ENCODE results near the gene MYCBP2. TPM values are rescaled to one million over a fixed set of nuclear protein-coding genes. Genes with fewer than 3 reads are reported as not detected.
"Not testable (repeated sequence)": the region's sequence is repeated elsewhere in the genome, so short reads cannot be mapped to it uniquely, and the experiment has no call there.

The MYCBP2 gene
- total and polyA plus RNA-seq, 2 experiments from 2014 or later: 23.3 to 63.3 TPM

GRCh38 chr13:77349365-77349764 lies 22.5 kb upstream of the MYCBP2 start:
- H3K79me2 ChIP-seq: no peaks in the 10 kb centered on the region
- H2AFZ ChIP-seq: no peak overlapping the region
- H3K4me3 ChIP-seq: no peak overlapping the region
- H3K4me2 ChIP-seq: no peak overlapping the region
- no peak for DNase-seq (ENCODE audit: low spot score)
- no peak overlapping the region for H3K27ac ChIP-seq
- no peaks in the 10 kb centered on the region for H3K27me3 ChIP-seq
- no peak for TF ChIP-seq EZH2phosphoT487 (IDR thresholded peaks at IDR 0.05; ENCODE audit: low read depth, severe bottlenecking, unreplicated experiment)
- TF ChIP-seq, protein P1, sequence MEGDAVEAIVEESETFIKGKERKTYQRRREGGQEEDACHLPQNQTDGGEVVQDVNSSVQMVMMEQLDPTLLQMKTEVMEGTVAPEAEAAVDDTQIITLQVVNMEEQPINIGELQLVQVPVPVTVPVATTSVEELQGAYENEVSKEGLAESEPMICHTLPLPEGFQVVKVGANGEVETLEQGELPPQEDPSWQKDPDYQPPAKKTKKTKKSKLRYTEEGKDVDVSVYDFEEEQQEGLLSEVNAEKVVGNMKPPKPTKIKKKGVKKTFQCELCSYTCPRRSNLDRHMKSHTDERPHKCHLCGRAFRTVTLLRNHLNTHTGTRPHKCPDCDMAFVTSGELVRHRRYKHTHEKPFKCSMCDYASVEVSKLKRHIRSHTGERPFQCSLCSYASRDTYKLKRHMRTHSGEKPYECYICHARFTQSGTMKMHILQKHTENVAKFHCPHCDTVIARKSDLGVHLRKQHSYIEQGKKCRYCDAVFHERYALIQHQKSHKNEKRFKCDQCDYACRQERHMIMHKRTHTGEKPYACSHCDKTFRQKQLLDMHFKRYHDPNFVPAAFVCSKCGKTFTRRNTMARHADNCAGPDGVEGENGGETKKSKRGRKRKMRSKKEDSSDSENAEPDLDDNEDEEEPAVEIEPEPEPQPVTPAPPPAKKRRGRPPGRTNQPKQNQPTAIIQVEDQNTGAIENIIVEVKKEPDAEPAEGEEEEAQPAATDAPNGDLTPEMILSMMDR (IDR thresholded peaks at IDR 0.05; ENCODE audit: poor library complexity): no peak
- no peak for TF ChIP-seq EZH2 (IDR thresholded peaks at IDR 0.05; ENCODE audit: borderline replicate concordance)
- H3K36me3 ChIP-seq (replicated peaks; ENCODE audit: insufficient read depth, low read depth): no peaks in the 10 kb centered on the region
- no peaks in the 10 kb centered on the region for H4K20me1 ChIP-seq (ENCODE audit: insufficient read depth, poor library complexity, severe bottlenecking)
- H3K9me3 ChIP-seq (ENCODE audit: low read depth): no peaks in the 10 kb centered on the region
- H3K4me1 ChIP-seq (ENCODE audit: insufficient read depth): no peaks in the 10 kb centered on the region
- no peaks in the 10 kb centered on the region for H3K9me2 ChIP-seq (replicated peaks; ENCODE audit: insufficient read depth)
- 87% methylated on average over 1 of the region's 1 CpG for WGBS (ENCODE audit: low lambda C conversion rate, missing lambda C conversion rate)

DNA sequence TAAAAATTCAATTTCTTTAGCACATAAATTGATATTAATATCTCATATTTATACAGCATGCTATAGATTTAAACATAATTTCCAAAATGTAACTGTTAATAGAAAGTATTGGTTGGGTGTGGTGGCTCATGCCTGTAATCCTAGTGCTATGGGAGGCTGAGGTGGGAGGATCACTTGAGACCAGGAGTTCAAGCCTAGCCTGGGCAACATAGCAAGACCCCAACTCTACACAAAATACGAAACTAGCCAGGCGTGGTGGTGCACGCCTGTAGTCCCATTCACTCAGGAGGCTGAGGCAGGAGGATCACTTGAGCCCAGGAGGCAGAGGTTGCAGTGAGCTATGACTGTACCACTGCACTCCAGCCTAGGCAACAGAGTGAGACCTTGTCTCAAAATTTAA lies 20.5 kb upstream of the MYCBP2 start:
- not testable (repeated sequence) for H3K27me3 ChIP-seq; H2AFZ ChIP-seq; DNase-seq (ENCODE audit: low spot score); H4K20me1 ChIP-seq (ENCODE audit: insufficient read depth, poor library complexity, severe bottlenecking); H3K9me3 ChIP-seq (ENCODE audit: low read depth); H3K79me2 ChIP-seq; H3K4me2 ChIP-seq; H3K27ac ChIP-seq; H3K4me3 ChIP-seq; H3K4me1 ChIP-seq (ENCODE audit: insufficient read depth); H3K36me3 ChIP-seq (replicated peaks; ENCODE audit: insufficient read depth, low read depth); H3K9me2 ChIP-seq (replicated peaks; ENCODE audit: insufficient read depth)
- 96% methylated on average over 3 of the region's 3 CpGs for WGBS (ENCODE audit: low lambda C conversion rate, missing lambda C conversion rate)

- H3K4me1 ChIP-seq (ENCODE audit: insufficient read depth): no peaks in the 10 kb centered on the region
- TF ChIP-seq, protein P1 (IDR thresholded peaks at IDR 0.05; ENCODE audit: poor library complexity): no peak
- no peak for TF ChIP-seq EZH2phosphoT487 (IDR thresholded peaks at IDR 0.05; ENCODE audit: low read depth, severe bottlenecking, unreplicated experiment)
- TF ChIP-seq EZH2 (IDR thresholded peaks at IDR 0.05; ENCODE audit: borderline replicate concordance): no peak
- H3K27ac ChIP-seq: no peak overlapping the region
- no peaks in the 10 kb centered on the region for H3K27me3 ChIP-seq
- no peaks in the 10 kb centered on the region for H4K20me1 ChIP-seq (ENCODE audit: insufficient read depth, poor library complexity, severe bottlenecking)
- no peaks in the 10 kb centered on the region for H3K79me2 ChIP-seq
- WGBS (ENCODE audit: low lambda C conversion rate, missing lambda C conversion rate): 85% methylated on average over 2 of the region's 2 CpGs
- no peak overlapping the region for H2AFZ ChIP-seq
- H3K36me3 ChIP-seq (replicated peaks; ENCODE audit: insufficient read depth, low read depth): no peaks in the 10 kb centered on the region
- H3K4me3 ChIP-seq: no peak overlapping the region
- no peak overlapping the region for H3K4me2 ChIP-seq
- no peaks in the 10 kb centered on the region for H3K9me3 ChIP-seq (ENCODE audit: low read depth)
- no peaks in the 10 kb centered on the region for H3K9me2 ChIP-seq (replicated peaks; ENCODE audit: insufficient read depth)
- no peak for DNase-seq (ENCODE audit: low spot score)
Measured at GRCh38 chr13:77345150-77345780, 18.4 kb upstream of the MYCBP2 start.

DNA sequence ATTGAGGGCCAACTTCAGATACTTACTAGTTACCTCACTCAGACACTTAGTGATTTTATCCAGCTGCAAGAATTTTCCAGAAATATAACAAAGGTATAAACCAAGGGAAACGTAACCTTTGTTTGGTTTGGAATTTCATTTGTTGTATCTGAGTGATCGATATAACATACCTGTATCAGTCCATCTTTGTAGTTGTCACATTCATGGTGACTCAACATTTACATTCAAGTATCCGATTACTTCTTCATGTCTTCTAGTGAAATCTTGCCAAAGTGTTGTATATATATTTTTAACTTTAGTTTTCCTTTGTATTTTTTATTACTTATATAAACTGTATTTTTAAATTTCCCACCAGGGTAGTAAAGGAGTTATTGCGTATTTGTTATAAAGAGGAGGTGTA lies 16.9 kb upstream of the MYCBP2 start:
- no peak for DNase-seq (ENCODE audit: low spot score)
- H2AFZ ChIP-seq: no peak overlapping the region
- H3K27me3 ChIP-seq: no peaks in the 10 kb centered on the region
- H3K4me1 ChIP-seq (ENCODE audit: insufficient read depth): no peaks in the 10 kb centered on the region
- 87% methylated on average over 4 of the region's 4 CpGs for WGBS (ENCODE audit: low lambda C conversion rate, missing lambda C conversion rate)
- no peaks in the 10 kb centered on the region for H3K9me2 ChIP-seq (replicated peaks; ENCODE audit: insufficient read depth)
- H4K20me1 ChIP-seq (ENCODE audit: insufficient read depth, poor library complexity, severe bottlenecking): no peaks in the 10 kb centered on the region
- TF ChIP-seq, protein P1 (IDR thresholded peaks at IDR 0.05; ENCODE audit: poor library complexity): no peak
- TF ChIP-seq EZH2 (IDR thresholded peaks at IDR 0.05; ENCODE audit: borderline replicate concordance): no peak
- no peak for TF ChIP-seq EZH2phosphoT487 (IDR thresholded peaks at IDR 0.05; ENCODE audit: low read depth, severe bottlenecking, unreplicated experiment)
- H3K27ac ChIP-seq: no peak overlapping the region
- H3K9me3 ChIP-seq (ENCODE audit: low read depth): no peaks in the 10 kb centered on the region
- H3K4me3 ChIP-seq: no peak overlapping the region
- H3K36me3 ChIP-seq (replicated peaks; ENCODE audit: insufficient read depth, low read depth): no peaks in the 10 kb centered on the region
- H3K4me2 ChIP-seq: no peak overlapping the region
- no peaks in the 10 kb centered on the region for H3K79me2 ChIP-seq

Data from hepatocyte (in vitro differentiated cells).